ENCODE measurements around the gene VWA2.

Gene VWA2

GRCh38 chr10:114262496-114262895, 23.4 kb downstream of the VWA2 start:
- TF ChIP-seq CTCF (IDR thresholded peaks at IDR 0.05; ENCODE audit: low read length, missing control alignments) = no peak
- no peak for DNase-seq (ENCODE audit: low read depth)
- no peak overlapping the region for H3K4me3 ChIP-seq (replicated peaks; ENCODE audit: low read depth, low read length)

GRCh38 chr10:114265392-114266053, 26.5 kb downstream of the VWA2 start:
- no peak overlapping the region for H3K4me3 ChIP-seq (replicated peaks; ENCODE audit: low read depth, low read length)
- TF ChIP-seq CTCF (IDR thresholded peaks at IDR 0.05; ENCODE audit: low read length, missing control alignments) = no peak
- no peak for DNase-seq (ENCODE audit: low read depth)

GRCh38 chr10:114266521-114266920, 27.5 kb downstream of the VWA2 start:
- H3K4me3 ChIP-seq (replicated peaks; ENCODE audit: low read depth, low read length) = no peak overlapping the region
- DNase-seq (ENCODE audit: low read depth) = peak; percentile 62
- TF ChIP-seq CTCF (IDR thresholded peaks at IDR 0.05; ENCODE audit: low read length, missing control alignments) = no peak

GRCh38 chr10:114271075-114271778, 32.2 kb downstream of the VWA2 start:
- H3K4me3 ChIP-seq (replicated peaks; ENCODE audit: low read depth, low read length) = no peak overlapping the region
- TF ChIP-seq CTCF (IDR thresholded peaks at IDR 0.05; ENCODE audit: low read length, missing control alignments) = no peak
- no peak for DNase-seq (ENCODE audit: low read depth)

GRCh38 chr10:114271779-114272167, 32.7 kb downstream of the VWA2 start:
- H3K4me3 ChIP-seq (replicated peaks; ENCODE audit: low read depth, low read length) = no peak overlapping the region
- DNase-seq (ENCODE audit: low read depth) = peak; percentile 92
- TF ChIP-seq CTCF (IDR thresholded peaks at IDR 0.05; ENCODE audit: low read length, missing control alignments) = no peak

- no peak for TF ChIP-seq CTCF (IDR thresholded peaks at IDR 0.05; ENCODE audit: low read length, missing control alignments)
- DNase-seq (ENCODE audit: low read depth) = no peak
- no peak overlapping the region for H3K4me3 ChIP-seq (replicated peaks; ENCODE audit: low read depth, low read length)
These were observed 33.6 kb downstream of the VWA2 start for GRCh38 chr10:114272696-114273095.

- no peak for TF ChIP-seq CTCF (IDR thresholded peaks at IDR 0.05; ENCODE audit: low read length, missing control alignments)
- no peak overlapping the region for H3K4me3 ChIP-seq (replicated peaks; ENCODE audit: low read depth, low read length)
- no peak for DNase-seq (ENCODE audit: low read depth)
These were observed 34.9 kb downstream of the VWA2 start for GRCh38 chr10:114273910-114274309.
